ENCODE results near the gene CCN2.

Gene CCN2

GRCh38 chr6:131966443-131966842, 15.3 kb upstream of the CCN2 start:
- H3K9ac ChIP-seq (ENCODE audit: low read length), result no peak overlapping the region
- no peaks in the 10 kb centered on the region for H4K20me1 ChIP-seq (ENCODE audit: insufficient read depth, low read length)
- H3K27me3 ChIP-seq (ENCODE audit: insufficient read depth, low read length), result no peaks in the 10 kb centered on the region
- H3K4me2 ChIP-seq (ENCODE audit: low read length), result no peak overlapping the region
- H3K27ac ChIP-seq (ENCODE audit: low read depth, low read length, poor library complexity, severe bottlenecking), result no peak overlapping the region
- no peak overlapping the region for H3K4me3 ChIP-seq (ENCODE audit: low read depth, low read length, poor library complexity, severe bottlenecking)
- H2AFZ ChIP-seq (ENCODE audit: low read length), result no peak overlapping the region
- no peaks in the 10 kb centered on the region for H3K4me1 ChIP-seq (ENCODE audit: insufficient read depth, low read length, severe bottlenecking)
- TF ChIP-seq CTCF (IDR thresholded peaks at IDR 0.05; ENCODE audit: low read length), result no peak
- no peak for TF ChIP-seq EZH2 (IDR thresholded peaks at IDR 0.05; ENCODE audit: borderline replicate concordance, low read length)
- H3K9me3 ChIP-seq (ENCODE audit: low read length), result no peaks in the 10 kb centered on the region
- H3K36me3 ChIP-seq (ENCODE audit: insufficient read depth, low read length), result no peaks in the 10 kb centered on the region
- H3F3A ChIP-seq (ENCODE audit: insufficient read depth, low read length), result no peaks in the 10 kb centered on the region
- H3K79me2 ChIP-seq (ENCODE audit: insufficient read depth, low read length), result no peaks in the 10 kb centered on the region
- no peaks in the 10 kb centered on the region for H3K9me2 ChIP-seq (ENCODE audit: low read depth, low read length)

GRCh38 chr6:131963063-131963462, 11.9 kb upstream of the CCN2 start:
- no peak overlapping the region for H3K27ac ChIP-seq (ENCODE audit: low read depth, low read length, poor library complexity, severe bottlenecking)
- no peaks in the 10 kb centered on the region for H4K20me1 ChIP-seq (ENCODE audit: insufficient read depth, low read length)
- no peak overlapping the region for H3K4me3 ChIP-seq (ENCODE audit: low read depth, low read length, poor library complexity, severe bottlenecking)
- no peak overlapping the region for H3K9ac ChIP-seq (ENCODE audit: low read length)
- no peak overlapping the region for H3K4me2 ChIP-seq (ENCODE audit: low read length)
- H3K27me3 ChIP-seq (ENCODE audit: insufficient read depth, low read length), result no peaks in the 10 kb centered on the region
- H3K9me3 ChIP-seq (ENCODE audit: low read length), result no peaks in the 10 kb centered on the region
- TF ChIP-seq EZH2 (IDR thresholded peaks at IDR 0.05; ENCODE audit: borderline replicate concordance, low read length), result no peak
- TF ChIP-seq CTCF (IDR thresholded peaks at IDR 0.05; ENCODE audit: low read length), result no peak
- no peak overlapping the region for H2AFZ ChIP-seq (ENCODE audit: low read length)
- no peaks in the 10 kb centered on the region for H3K36me3 ChIP-seq (ENCODE audit: insufficient read depth, low read length)
- no peaks in the 10 kb centered on the region for H3F3A ChIP-seq (ENCODE audit: insufficient read depth, low read length)
- no peaks in the 10 kb centered on the region for H3K79me2 ChIP-seq (ENCODE audit: insufficient read depth, low read length)
- H3K4me1 ChIP-seq (ENCODE audit: insufficient read depth, low read length, severe bottlenecking), result no peaks in the 10 kb centered on the region
- no peaks in the 10 kb centered on the region for H3K9me2 ChIP-seq (ENCODE audit: low read depth, low read length)

GRCh38 chr6:131960371-131961133, 9.4 kb upstream of the CCN2 start:
- no peak overlapping the region for H3K4me2 ChIP-seq (ENCODE audit: low read length)
- H3K4me1 ChIP-seq (ENCODE audit: insufficient read depth, low read length, severe bottlenecking), result no peaks in the 10 kb centered on the region
- no peak overlapping the region for H2AFZ ChIP-seq (ENCODE audit: low read length)
- no peaks in the 10 kb centered on the region for H4K20me1 ChIP-seq (ENCODE audit: insufficient read depth, low read length)
- no peaks in the 10 kb centered on the region for H3F3A ChIP-seq (ENCODE audit: insufficient read depth, low read length)
- H3K27me3 ChIP-seq (ENCODE audit: insufficient read depth, low read length), result no peaks in the 10 kb centered on the region; the same call in 1 of the 2 replicates
- H3K9me2 ChIP-seq (ENCODE audit: low read depth, low read length), result no peaks in the 10 kb centered on the region
- no peaks in the 10 kb centered on the region for H3K36me3 ChIP-seq (ENCODE audit: insufficient read depth, low read length)
- TF ChIP-seq EZH2 (IDR thresholded peaks at IDR 0.05; ENCODE audit: borderline replicate concordance, low read length) (no peak), CTCF (IDR thresholded peaks at IDR 0.05; ENCODE audit: low read length) (no peak)
- no peaks in the 10 kb centered on the region for H3K79me2 ChIP-seq (ENCODE audit: insufficient read depth, low read length)
- no peak overlapping the region for H3K9ac ChIP-seq (ENCODE audit: low read length)
- H3K27ac ChIP-seq (ENCODE audit: low read depth, low read length, poor library complexity, severe bottlenecking), result no peak overlapping the region
- H3K4me3 ChIP-seq (ENCODE audit: low read depth, low read length, poor library complexity, severe bottlenecking), result no peak overlapping the region
- no peaks in the 10 kb centered on the region for H3K9me3 ChIP-seq (ENCODE audit: low read length)
